ENCODE results near the gene KNDC1.

KNDC1 gene

GRCh38 chr10:133214468-133215410, 54.7 kb downstream of the KNDC1 start:
- no peak for DNase-seq (ENCODE audit: low read depth in 1 of 2, low spot score in 1 of 2)
- Histone ChIP-seq H3K27me3 (ENCODE audit: insufficient read depth, poor library complexity, severe bottlenecking) (peaks cover 14% of the 10 kb centered on the region), H3K27ac (replicated peaks) (no peak overlapping the region), H3K4me3 (replicated peaks; ENCODE audit: insufficient read depth, low read length) (no peak overlapping the region)
- TF ChIP-seq GABPA (IDR thresholded peaks at IDR 0.05; ENCODE audit: low read depth) = no peak
- TF ChIP-seq POLR2AphosphoS5 (IDR thresholded peaks at IDR 0.05; ENCODE audit: low read depth) = no peak
- TF ChIP-seq SPI1 (IDR thresholded peaks at IDR 0.05; ENCODE audit: borderline replicate concordance, low read depth) = no peak

- no peak for DNase-seq (ENCODE audit: low read depth in 1 of 2, low spot score in 1 of 2)
- Histone ChIP-seq H3K4me3 (replicated peaks; ENCODE audit: insufficient read depth, low read length) (no peak overlapping the region), H3K27ac (replicated peaks) (no peak overlapping the region), H3K27me3 (ENCODE audit: insufficient read depth, poor library complexity, severe bottlenecking) (peaks cover 16% of the 10 kb centered on the region)
- no peak for TF ChIP-seq GABPA (IDR thresholded peaks at IDR 0.05; ENCODE audit: low read depth)
- TF ChIP-seq SPI1 (IDR thresholded peaks at IDR 0.05; ENCODE audit: borderline replicate concordance, low read depth) = no peak
- TF ChIP-seq REST (IDR thresholded peaks at IDR 0.05; ENCODE audit: insufficient replicate concordance, low read depth) = no peak
- no peak for TF ChIP-seq POLR2AphosphoS5 (IDR thresholded peaks at IDR 0.05; ENCODE audit: low read depth)
- no peak for TF ChIP-seq CTCF (IDR thresholded peaks at IDR 0.05; ENCODE audit: insufficient read depth, low read length)
These were observed 55.6 kb downstream of the KNDC1 start for GRCh38 chr10:133215586-133215985.

GRCh38 chr10:133216776-133217175, 56.8 kb downstream of the KNDC1 start:
- no peak overlapping the region for H3K27ac ChIP-seq (replicated peaks)
- no peak for TF ChIP-seq REST (IDR thresholded peaks at IDR 0.05; ENCODE audit: insufficient replicate concordance, low read depth)
- TF ChIP-seq CTCF (IDR thresholded peaks at IDR 0.05; ENCODE audit: insufficient read depth, low read length) = no peak
- TF ChIP-seq POLR2AphosphoS5 (IDR thresholded peaks at IDR 0.05; ENCODE audit: low read depth) = no peak
- TF ChIP-seq GABPA (IDR thresholded peaks at IDR 0.05; ENCODE audit: low read depth) = no peak
- no peak for TF ChIP-seq SPI1 (IDR thresholded peaks at IDR 0.05; ENCODE audit: borderline replicate concordance, low read depth)
- peaks cover 16% of the 10 kb centered on the region for H3K27me3 ChIP-seq (ENCODE audit: insufficient read depth, poor library complexity, severe bottlenecking)
- H3K4me3 ChIP-seq (replicated peaks; ENCODE audit: insufficient read depth, low read length) = no peak overlapping the region
- DNase-seq (ENCODE audit: low read depth in 1 of 2, low spot score in 1 of 2) = no peak

- Histone ChIP-seq H3K27ac (replicated peaks) (no peak overlapping the region), H3K4me3 (replicated peaks; ENCODE audit: insufficient read depth, low read length) (no peak overlapping the region), H3K27me3 (ENCODE audit: insufficient read depth, poor library complexity, severe bottlenecking) (peaks cover 16% of the 10 kb centered on the region)
- no peak for DNase-seq (ENCODE audit: low read depth in 1 of 2, low spot score in 1 of 2)
- TF ChIP-seq CTCF (IDR thresholded peaks at IDR 0.05; ENCODE audit: insufficient read depth, low read length) (no peak), REST (IDR thresholded peaks at IDR 0.05; ENCODE audit: insufficient replicate concordance, low read depth) (no peak), POLR2AphosphoS5 (IDR thresholded peaks at IDR 0.05; ENCODE audit: low read depth) (no peak), SPI1 (IDR thresholded peaks at IDR 0.05; ENCODE audit: borderline replicate concordance, low read depth) (no peak), GABPA (IDR thresholded peaks at IDR 0.05; ENCODE audit: low read depth) (no peak)
These were observed 58.0 kb downstream of the KNDC1 start for GRCh38 chr10:133217800-133218589.
